ENCODE measurements around the gene RPS28. TPM values are rescaled to one million over a fixed set of nuclear protein-coding genes. Genes with fewer than 3 reads are reported as not detected.
"Not testable (repeated sequence)": the region's sequence is repeated elsewhere in the genome, so short reads cannot be mapped to it uniquely, and the experiment has no call there.

RPS28 gene
- total RNA-seq, 1 donor from 2014 or later = 1,057 TPM

DNA sequence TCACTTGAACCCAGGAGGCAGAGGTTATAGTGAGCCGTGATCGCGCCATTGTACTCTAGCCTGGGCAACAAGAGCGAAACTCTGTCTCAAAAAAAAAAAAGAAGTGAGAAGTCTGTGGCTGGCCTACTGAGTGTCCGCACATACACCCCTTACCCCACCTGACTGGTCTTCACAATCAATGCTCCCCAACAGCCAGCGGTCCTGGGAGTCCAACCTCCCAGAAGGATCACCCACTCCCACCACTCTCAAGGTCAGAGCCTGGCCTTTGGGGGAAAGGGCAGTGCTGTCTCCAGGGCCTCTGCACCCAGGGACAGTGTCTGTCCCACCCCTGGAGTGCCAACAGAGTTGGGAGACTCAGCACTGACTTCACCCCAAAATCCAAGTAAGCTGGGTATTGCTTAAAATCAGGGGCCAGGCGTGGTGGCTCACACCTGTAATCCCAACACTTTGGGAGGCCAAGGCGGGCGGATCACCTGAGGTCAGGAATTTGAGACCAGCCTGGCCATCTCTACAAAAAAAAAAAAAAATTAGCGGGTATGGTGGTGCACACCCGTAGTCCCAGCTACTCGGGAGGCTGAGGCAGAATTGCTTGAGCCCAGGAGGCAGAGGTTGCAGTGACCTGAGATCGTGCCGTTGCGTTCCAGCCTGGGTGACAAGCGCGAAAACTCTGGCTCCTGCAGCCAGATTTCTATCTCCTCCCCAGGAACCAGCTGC lies 10.8 kb upstream of the RPS28 start:
- peak; percentile 34 for DNase-seq (ENCODE audit: low spot score)
- H3K4me1 Mint-ChIP-seq (ENCODE audit: low read depth) = peaks cover 22% of the 10 kb centered on the region
- TF ChIP-seq, protein P1, sequence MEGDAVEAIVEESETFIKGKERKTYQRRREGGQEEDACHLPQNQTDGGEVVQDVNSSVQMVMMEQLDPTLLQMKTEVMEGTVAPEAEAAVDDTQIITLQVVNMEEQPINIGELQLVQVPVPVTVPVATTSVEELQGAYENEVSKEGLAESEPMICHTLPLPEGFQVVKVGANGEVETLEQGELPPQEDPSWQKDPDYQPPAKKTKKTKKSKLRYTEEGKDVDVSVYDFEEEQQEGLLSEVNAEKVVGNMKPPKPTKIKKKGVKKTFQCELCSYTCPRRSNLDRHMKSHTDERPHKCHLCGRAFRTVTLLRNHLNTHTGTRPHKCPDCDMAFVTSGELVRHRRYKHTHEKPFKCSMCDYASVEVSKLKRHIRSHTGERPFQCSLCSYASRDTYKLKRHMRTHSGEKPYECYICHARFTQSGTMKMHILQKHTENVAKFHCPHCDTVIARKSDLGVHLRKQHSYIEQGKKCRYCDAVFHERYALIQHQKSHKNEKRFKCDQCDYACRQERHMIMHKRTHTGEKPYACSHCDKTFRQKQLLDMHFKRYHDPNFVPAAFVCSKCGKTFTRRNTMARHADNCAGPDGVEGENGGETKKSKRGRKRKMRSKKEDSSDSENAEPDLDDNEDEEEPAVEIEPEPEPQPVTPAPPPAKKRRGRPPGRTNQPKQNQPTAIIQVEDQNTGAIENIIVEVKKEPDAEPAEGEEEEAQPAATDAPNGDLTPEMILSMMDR (IDR thresholded peaks at IDR 0.05) = no peak
- H3K27me3 Mint-ChIP-seq (ENCODE audit: low read depth) = no peaks in the 10 kb centered on the region
- H3K4me3 Mint-ChIP-seq (ENCODE audit: unreplicated experiment) = no peak overlapping the region
- no peaks in the 10 kb centered on the region for H3K9me3 Mint-ChIP-seq (ENCODE audit: low read depth)
- H3K36me3 Mint-ChIP-seq (ENCODE audit: low read depth) = peaks cover 2% of the 10 kb centered on the region
- H3K27ac Mint-ChIP-seq (ENCODE audit: unreplicated experiment) = no peak overlapping the region

DNA sequence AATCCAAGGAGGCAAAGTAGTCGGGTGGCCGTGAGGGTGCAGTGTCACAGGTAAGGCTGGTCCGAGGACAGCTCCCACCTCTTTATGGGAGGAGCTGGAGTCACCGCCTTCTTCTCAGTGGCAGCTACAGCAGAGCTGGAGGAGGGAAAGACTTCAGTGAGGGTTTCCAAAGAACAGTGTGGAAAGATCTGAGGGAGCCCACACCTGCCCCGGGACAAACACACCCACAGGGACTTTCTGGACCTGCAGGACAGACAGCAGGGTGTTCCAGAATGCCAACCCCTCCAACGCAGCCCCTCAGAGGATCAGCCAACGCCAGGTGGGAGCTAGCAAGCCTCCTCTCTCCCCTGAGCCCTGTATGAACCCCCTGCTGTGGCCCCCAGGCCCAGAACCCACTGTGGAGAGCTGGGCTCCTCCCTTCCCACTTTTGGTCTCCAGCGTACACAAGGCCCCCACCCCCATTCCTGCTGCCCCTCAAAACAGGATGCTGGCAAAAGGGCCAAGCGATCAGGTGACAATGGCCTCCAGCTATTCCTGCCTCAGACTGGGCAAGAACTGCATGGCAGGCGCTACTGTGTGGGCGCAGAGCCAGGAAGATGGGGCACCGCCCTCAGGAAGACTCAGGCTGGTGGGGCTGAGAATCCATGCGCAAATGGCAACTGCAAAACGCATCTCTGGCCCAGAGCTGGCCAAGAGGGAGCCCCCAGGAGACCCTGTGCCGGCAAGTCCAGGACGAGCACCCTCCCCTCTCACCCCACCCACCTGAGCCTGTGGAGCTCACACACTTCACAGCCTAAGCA lies 9.6 kb upstream of the RPS28 start:
- Mint-ChIP-seq H3K4me3 (ENCODE audit: unreplicated experiment) (no peak overlapping the region), H3K27ac (ENCODE audit: unreplicated experiment) (no peak overlapping the region), H3K9me3 (ENCODE audit: low read depth) (no peaks in the 10 kb centered on the region), H3K27me3 (ENCODE audit: low read depth) (no peaks in the 10 kb centered on the region), H3K4me1 (ENCODE audit: low read depth) (peaks cover 22% of the 10 kb centered on the region), H3K36me3 (ENCODE audit: low read depth) (peaks cover 3% of the 10 kb centered on the region)
- DNase-seq (ENCODE audit: low spot score) = peak; percentile 77
- TF ChIP-seq, protein P1 (IDR thresholded peaks at IDR 0.05) = no peak

DNA sequence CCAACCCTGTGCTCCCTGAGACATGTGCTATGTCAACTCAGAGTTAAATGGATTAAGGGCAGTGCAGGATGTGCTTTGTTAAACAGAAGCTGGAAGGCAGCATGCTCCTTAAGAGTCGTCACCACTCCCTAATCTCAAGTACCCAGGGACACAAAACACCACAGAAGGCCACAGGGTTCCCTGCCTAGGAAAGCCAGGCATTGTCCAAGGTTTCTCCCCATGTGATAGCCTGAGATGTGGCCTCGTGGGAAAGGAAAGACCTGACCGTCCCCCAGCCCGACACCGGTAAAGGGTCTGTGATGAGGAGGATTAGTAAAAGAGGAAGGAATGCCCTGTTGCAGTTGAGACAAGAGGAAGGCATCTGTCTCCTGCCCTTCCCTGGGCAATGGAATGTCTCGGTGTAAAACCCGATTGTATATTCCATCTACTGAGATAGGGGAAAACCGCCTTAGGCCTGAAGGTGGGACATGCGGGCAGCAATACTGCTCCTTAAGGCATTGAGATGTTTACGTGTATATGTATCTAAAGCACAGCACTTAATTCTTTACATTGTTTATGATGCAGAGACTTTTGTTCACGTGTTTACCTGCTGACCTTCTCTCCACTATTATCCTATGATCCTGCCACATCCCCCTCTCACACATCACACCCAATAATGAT lies 6.2 kb upstream of the RPS28 start:
- not testable (repeated sequence) for H3K4me3 Mint-ChIP-seq (ENCODE audit: unreplicated experiment); H3K9me3 Mint-ChIP-seq (ENCODE audit: low read depth); H3K36me3 Mint-ChIP-seq (ENCODE audit: low read depth); H3K27me3 Mint-ChIP-seq (ENCODE audit: low read depth); H3K4me1 Mint-ChIP-seq (ENCODE audit: low read depth); H3K27ac Mint-ChIP-seq (ENCODE audit: unreplicated experiment)
- DNase-seq (ENCODE audit: low spot score) = peak; percentile 30

DNA sequence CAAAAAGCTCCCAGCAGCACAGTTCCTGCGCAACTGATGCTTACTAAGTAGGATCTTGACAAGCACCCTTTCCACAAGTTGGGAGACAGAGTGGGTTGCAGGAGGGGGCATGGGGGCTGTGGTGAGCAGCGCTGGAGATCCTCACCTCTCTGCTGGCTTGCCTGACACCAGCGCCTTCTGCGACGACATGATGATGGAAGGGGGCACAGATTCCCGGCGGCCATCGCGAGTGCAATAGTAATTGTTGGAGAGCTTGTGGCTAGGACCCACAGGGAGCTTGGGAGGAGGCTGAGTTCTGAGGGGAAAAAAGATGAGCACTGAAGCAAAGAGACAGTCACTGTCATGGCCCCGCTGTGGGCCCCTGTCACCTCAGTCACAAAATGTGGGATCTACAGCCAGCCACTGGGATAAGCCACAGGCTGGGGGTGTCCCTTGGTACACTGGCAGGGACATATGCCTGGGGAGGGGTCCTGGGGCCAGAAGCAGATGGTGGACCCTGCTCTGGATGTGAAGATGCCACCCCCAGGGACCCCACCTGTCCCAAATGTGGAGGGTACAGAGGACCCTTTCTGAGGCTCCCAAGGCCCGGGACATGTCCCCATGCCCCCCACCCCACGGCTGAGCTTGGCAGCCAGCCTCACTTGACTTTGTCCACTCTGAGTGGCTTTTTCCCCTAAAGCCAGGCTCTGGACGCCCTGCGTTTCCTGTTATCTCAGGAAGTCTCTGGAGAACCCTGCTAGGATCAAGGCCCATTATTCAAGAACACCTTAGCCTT lies 4.8 kb upstream of the RPS28 start:
- Mint-ChIP-seq H3K27me3 (ENCODE audit: low read depth) (no peaks in the 10 kb centered on the region), H3K4me3 (ENCODE audit: unreplicated experiment) (no peak overlapping the region), H3K9me3 (ENCODE audit: low read depth) (no peaks in the 10 kb centered on the region), H3K27ac (ENCODE audit: unreplicated experiment) (no peak overlapping the region), H3K36me3 (ENCODE audit: low read depth) (peaks cover 1% of the 10 kb centered on the region), H3K4me1 (ENCODE audit: low read depth) (peaks cover 12% of the 10 kb centered on the region)
- peak; percentile 83 for DNase-seq (ENCODE audit: low spot score)
- TF ChIP-seq, protein P1 (IDR thresholded peaks at IDR 0.05) = no peak

DNA sequence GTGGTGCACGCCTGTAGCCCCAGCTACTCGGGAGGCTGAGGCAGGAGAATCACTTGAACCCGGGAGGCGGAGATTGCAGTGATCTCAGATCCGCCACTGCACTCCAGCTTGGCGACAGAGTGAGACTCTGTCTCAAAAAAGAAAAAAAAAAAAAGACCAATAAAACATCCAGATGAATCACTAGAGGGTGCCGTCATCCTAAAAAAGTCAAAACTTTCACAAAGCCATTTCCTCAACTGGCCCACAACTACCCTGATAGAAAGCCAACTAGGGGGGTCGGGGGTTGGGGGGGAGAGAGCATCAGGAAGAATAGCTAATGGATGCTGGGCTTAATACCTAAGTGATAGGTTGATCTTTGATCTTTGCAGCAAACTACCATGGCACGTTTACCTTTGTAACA lies 2.5 kb upstream of the RPS28 start:
- H3K4me3 Mint-ChIP-seq (ENCODE audit: unreplicated experiment); H3K27ac Mint-ChIP-seq (ENCODE audit: unreplicated experiment): not testable (repeated sequence)

More for the DNA sequence above, 2.5 kb upstream of the RPS28 start:
- TF ChIP-seq, protein P1 (IDR thresholded peaks at IDR 0.05) = peak; percentile 48
- Mint-ChIP-seq H3K36me3 (ENCODE audit: low read depth) (peaks cover 12% of the 10 kb centered on the region), H3K4me1 (ENCODE audit: low read depth) (peaks cover 28% of the 10 kb centered on the region)
- not testable (repeated sequence) for H3K27me3 Mint-ChIP-seq (ENCODE audit: low read depth); DNase-seq (ENCODE audit: low spot score); H3K9me3 Mint-ChIP-seq (ENCODE audit: low read depth)

All from chondrocyte (in vitro differentiated cells).